ENCODE measurements around the gene POLR2H.

DNA sequence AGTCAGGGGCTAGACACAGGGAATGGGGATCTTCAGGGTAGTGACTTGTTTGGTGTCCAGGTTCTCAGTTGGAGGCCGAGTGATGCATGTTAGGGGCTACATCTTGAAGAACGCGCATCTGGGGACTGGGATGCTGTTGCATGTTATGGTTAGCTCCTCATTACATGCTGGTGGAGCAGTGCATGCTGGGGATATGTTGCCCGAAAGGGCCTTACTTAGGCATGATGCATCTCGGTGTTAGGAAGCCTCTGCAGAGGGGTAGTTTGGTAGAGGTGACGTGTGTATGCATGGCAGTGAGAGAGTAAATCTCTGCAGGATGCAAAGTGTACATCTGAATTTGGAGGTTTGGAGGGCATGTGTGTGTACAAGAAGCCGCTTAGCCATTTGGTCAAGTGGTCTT, 44.7 kb upstream of the POLR2H start:
- TF ChIP-seq, protein P1, sequence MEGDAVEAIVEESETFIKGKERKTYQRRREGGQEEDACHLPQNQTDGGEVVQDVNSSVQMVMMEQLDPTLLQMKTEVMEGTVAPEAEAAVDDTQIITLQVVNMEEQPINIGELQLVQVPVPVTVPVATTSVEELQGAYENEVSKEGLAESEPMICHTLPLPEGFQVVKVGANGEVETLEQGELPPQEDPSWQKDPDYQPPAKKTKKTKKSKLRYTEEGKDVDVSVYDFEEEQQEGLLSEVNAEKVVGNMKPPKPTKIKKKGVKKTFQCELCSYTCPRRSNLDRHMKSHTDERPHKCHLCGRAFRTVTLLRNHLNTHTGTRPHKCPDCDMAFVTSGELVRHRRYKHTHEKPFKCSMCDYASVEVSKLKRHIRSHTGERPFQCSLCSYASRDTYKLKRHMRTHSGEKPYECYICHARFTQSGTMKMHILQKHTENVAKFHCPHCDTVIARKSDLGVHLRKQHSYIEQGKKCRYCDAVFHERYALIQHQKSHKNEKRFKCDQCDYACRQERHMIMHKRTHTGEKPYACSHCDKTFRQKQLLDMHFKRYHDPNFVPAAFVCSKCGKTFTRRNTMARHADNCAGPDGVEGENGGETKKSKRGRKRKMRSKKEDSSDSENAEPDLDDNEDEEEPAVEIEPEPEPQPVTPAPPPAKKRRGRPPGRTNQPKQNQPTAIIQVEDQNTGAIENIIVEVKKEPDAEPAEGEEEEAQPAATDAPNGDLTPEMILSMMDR (conservative IDR thresholded peaks at IDR 0.05; ENCODE audit: low read depth, low read length) = no peak
- TF ChIP-seq RCOR1 (IDR thresholded peaks at IDR 0.05; ENCODE audit: insufficient replicate concordance, low read length) = no peak
- TF ChIP-seq SMC3 (IDR thresholded peaks at IDR 0.05; ENCODE audit: low read depth, low read length) = no peak

All from IMR-90 (cell line).